IMR-90 (cell line): ENCODE data around the gene TMEM144. TPM values are rescaled to one million over a fixed set of nuclear protein-coding genes. Genes with fewer than 3 reads are reported as not detected.

Experiments
- ATAC-seq: fragments of 200-7000 bp; cut with Tn5 transposase; 2 replicates; pipeline ENCODE4 v1.9.1; 2020; ENCODE audit warnings: low read depth, mild to moderate bottlenecking, moderate library complexity
- BruUV-seq: library from RNA; stranded (reverse); fragments of 400-500 nt; replicated peaks from 2 replicates; lab custom pipeline; 2021; lab: Mats Ljungman, UMichigan
- CTCF ChIA-PET: fragments of 300-600 bp; formaldehyde crosslinking; extraction: SDS; loops from one replicate; lab custom pipeline; 2021; ENCODE audit warnings: antibody characterized with exemption; lab: Yijun Ruan, JAX
- POLR2A ChIA-PET: fragments of 300-600 bp; sonication (Branson Sonifier 250); formaldehyde crosslinking; loops from one replicate; lab custom pipeline; 2022; ENCODE audit warnings: antibody characterized with exemption; ENCODE audit not compliant: unreplicated experiment; lab: Charles Lee
- DNase-seq: peaks from one replicate; pipeline ENCODE4 v3.0.0; 2013
- H2AFZ ChIP-seq: replicated peaks from 2 replicates; pipeline ENCODE3; 2013; ENCODE audit warnings: low read length, mild to moderate bottlenecking; ENCODE audit not compliant: poor library complexity
- H2AK5ac ChIP-seq: 2 replicates; pipeline ENCODE4 v1.6.1; 2013; ENCODE audit warnings: low read depth, low read length, inconsistent platforms
- H2AK9ac ChIP-seq: replicated peaks from 2 replicates; pipeline ENCODE3; 2013; ENCODE audit warnings: mild to moderate bottlenecking, low read depth, low read length, moderate library complexity; ENCODE audit not compliant: poor library complexity
- H2BK120ac ChIP-seq: 2 replicates; pipeline ENCODE4 v1.6.1; 2013; ENCODE audit warnings: low read depth, low read length, inconsistent platforms
- H2BK15ac ChIP-seq: 3 replicates; pipeline ENCODE4 v1.6.1; 2013; ENCODE audit warnings: low read depth, low read length, inconsistent platforms
- H2BK20ac ChIP-seq: 2 replicates; pipeline ENCODE4 v1.6.1; 2013; ENCODE audit warnings: low read depth, mild to moderate bottlenecking, inconsistent platforms, low read length, moderate library complexity
- H2BK5ac ChIP-seq: 2 replicates; pipeline ENCODE4 v1.6.1; 2013; ENCODE audit warnings: mild to moderate bottlenecking, low read depth, low read length, inconsistent platforms; ENCODE audit not compliant: poor library complexity, severe bottlenecking
- H3K14ac ChIP-seq: replicated peaks from 2 replicates; pipeline ENCODE4 v1.6.1; 2013; ENCODE audit warnings: low read depth, low read length, inconsistent platforms
- H3K18ac ChIP-seq: 2 replicates; pipeline ENCODE4 v1.6.1; 2013; ENCODE audit warnings: low read depth, low read length, control low read depth
- H3K23ac ChIP-seq: 2 replicates; pipeline ENCODE4 v1.6.1; 2013; ENCODE audit warnings: low read depth, low read length, inconsistent platforms
- H3K27ac ChIP-seq: 2 replicates; pipeline ENCODE4 v1.5.1; 2013; ENCODE audit warnings: mild to moderate bottlenecking, control low read depth, low read length; ENCODE audit not compliant: insufficient read depth
- H3K27me3 ChIP-seq: 2 replicates; pipeline ENCODE4 v1.6.1; 2013; ENCODE audit warnings: low read length; ENCODE audit not compliant: control insufficient read depth, insufficient read depth
- H3K36me3 ChIP-seq: 2 replicates; pipeline ENCODE4 v1.6.1; 2013; ENCODE audit warnings: low read length, mixed read lengths; ENCODE audit not compliant: control insufficient read depth, insufficient read depth
- H3K4ac ChIP-seq: 2 replicates; pipeline ENCODE4 v1.6.1; 2013; ENCODE audit warnings: low read depth, low read length, inconsistent platforms
- H3K4me1 ChIP-seq: 2 replicates; pipeline ENCODE4 v1.6.1; 2013; ENCODE audit warnings: low read length, mixed read lengths; ENCODE audit not compliant: control insufficient read depth, insufficient read depth
- H3K4me2 ChIP-seq: 2 replicates; pipeline ENCODE4 v1.6.1; 2013; ENCODE audit warnings: low read depth, mild to moderate bottlenecking, control low read depth, low read length, moderate library complexity
- H3K4me3 ChIP-seq: 2 replicates; pipeline ENCODE4 v1.5.1; 2013; ENCODE audit warnings: low read depth, mild to moderate bottlenecking, control low read depth, low read length, moderate library complexity; ENCODE audit not compliant: insufficient read depth
- H3K56ac ChIP-seq: 2 replicates; pipeline ENCODE4 v1.6.1; 2013; ENCODE audit warnings: low read length, inconsistent platforms; ENCODE audit not compliant: insufficient read depth; ENCODE audit errors: extremely low read depth
- H3K79me1 ChIP-seq, 2 experiments: 2 replicates each; pipeline ENCODE4 v1.6.1; 2013; ENCODE audit warnings: low read length in 2 of 2, inconsistent platforms in 1 of 2, low read depth in 1 of 2
- H3K9ac ChIP-seq: 2 replicates; pipeline ENCODE4 v1.6.1; 2013; ENCODE audit warnings: low read depth, low read length, control low read depth
- H3K9me1 ChIP-seq: 2 replicates; pipeline ENCODE4 v1.6.1; 2013; ENCODE audit warnings: low read length, inconsistent platforms; ENCODE audit not compliant: insufficient read depth
- H3K9me3 ChIP-seq: 2 replicates; pipeline ENCODE4 v1.6.1; 2013; ENCODE audit warnings: low read length; ENCODE audit not compliant: control insufficient read depth, insufficient read depth
- H4K20me1 ChIP-seq: 2 replicates; pipeline ENCODE4 v1.6.1; 2013; ENCODE audit warnings: low read length, inconsistent platforms; ENCODE audit not compliant: insufficient read depth
- H4K5ac ChIP-seq: 2 replicates; pipeline ENCODE4 v1.6.1; 2013; ENCODE audit warnings: mild to moderate bottlenecking, low read depth, low read length, control low read depth
- H4K8ac ChIP-seq, 2 experiments: 2 replicates each; pipeline ENCODE4 v1.6.1; 2013; ENCODE audit warnings: low read depth in 2 of 2, low read length in 2 of 2, control low read depth in 1 of 2, inconsistent platforms in 1 of 2
- H4K91ac ChIP-seq: 2 replicates; pipeline ENCODE4 v1.6.1; 2013; ENCODE audit warnings: low read depth, low read length, inconsistent platforms; ENCODE audit not compliant: insufficient read depth
- BHLHE40 ChIP-seq: fragments of 150-350 bp; IDR thresholded peaks from 2 replicates; pipeline ENCODE4 v1.6.1; 2016; ENCODE audit warnings: mild to moderate bottlenecking, low read depth, low read length
- CEBPB ChIP-seq: IDR thresholded peaks from 2 replicates; pipeline ENCODE4 v1.6.1; 2012; ENCODE audit warnings: low read depth, low read length, improper control_type of control experiment
- CHD1 ChIP-seq: IDR thresholded peaks from 2 replicates; pipeline ENCODE4 v1.6.1; 2012; ENCODE audit warnings: low read depth, low read length, improper control_type of control experiment
- CTCF ChIP-seq: conservative IDR thresholded peaks from 2 replicates; pipeline ENCODE4 v1.5.1; 2012; ENCODE audit warnings: mild to moderate bottlenecking, low read depth, low read length, improper control_type of control experiment
- FOS ChIP-seq: fragments of 150-350 bp; IDR thresholded peaks from 2 replicates; pipeline ENCODE4 v1.6.1; 2016; ENCODE audit warnings: low read depth, low read length
- MAFK ChIP-seq: IDR thresholded peaks from 2 replicates; pipeline ENCODE4 v1.6.1; 2012; ENCODE audit warnings: low read depth, low read length, improper control_type of control experiment
- MAZ ChIP-seq: IDR thresholded peaks from 2 replicates; pipeline ENCODE4 v1.6.1; 2012; ENCODE audit warnings: low read depth, mild to moderate bottlenecking, low read length, improper control_type of control experiment, moderate library complexity, borderline replicate concordance
- MXI1 ChIP-seq: IDR thresholded peaks from 2 replicates; pipeline ENCODE4 v1.6.1; 2012; ENCODE audit warnings: low read depth, mild to moderate bottlenecking, low read length, moderate library complexity, borderline replicate concordance
- NFE2L2 ChIP-seq: fragments of 150-350 bp; IDR thresholded peaks from 2 replicates; pipeline ENCODE4 v1.6.1; 2016; ENCODE audit warnings: low read depth, mild to moderate bottlenecking, low read length
- RCOR1 ChIP-seq: IDR thresholded peaks from 2 replicates; pipeline ENCODE4 v1.6.1; 2012; ENCODE audit warnings: mild to moderate bottlenecking, low read length, improper control_type of control experiment; ENCODE audit not compliant: insufficient replicate concordance
- RFX5 ChIP-seq: IDR thresholded peaks from 2 replicates; pipeline ENCODE4 v1.8.0; 2012; ENCODE audit warnings: low read depth, mild to moderate bottlenecking, low read length, moderate library complexity
- SMC3 ChIP-seq: fragments of 150-350 bp; IDR thresholded peaks from 2 replicates; pipeline ENCODE4 v1.6.1; 2016; ENCODE audit warnings: low read depth, mild to moderate bottlenecking, antibody characterized with exemption, low read length, moderate library complexity
- USF2 ChIP-seq: fragments of 150-350 bp; IDR thresholded peaks from 2 replicates; pipeline ENCODE4 v1.6.1; 2017; ENCODE audit warnings: mild to moderate bottlenecking, antibody characterized with exemption, low read length, low read depth
- WGBS, 2 experiments: methylation state at CpG; one replicate each; pipeline versions ENCODE4 v1.1.5 to v1.1.7; 2013; ENCODE audit warnings: missing lambda C conversion rate in 2 of 2; ENCODE audit not compliant: insufficient read length in 1 of 2; ENCODE audit errors: extremely low coverage in 2 of 2; 5-methylcytosine and 5-hydroxymethylcytosine counted together
- dilution Hi-C: fragments of 300-500 bp; cut with HindIII; formaldehyde crosslinking; loops from one replicate; pipeline ENCODE4 v1.14.3; 2018; ENCODE audit warnings: low sequenced_read_pairs; ENCODE audit not compliant: unreplicated experiment
- in situ Hi-C: fragments of 300-500 bp; cut with MboI; formaldehyde crosslinking; loops from 3 replicates; pipeline ENCODE4 v1.14.3; 2019; ENCODE audit warnings: low sequenced_read_pairs, inconsistent platforms, mixed read lengths
- intact Hi-C: fragments of 100-400 bp; cut with micrococcal nuclease; formaldehyde crosslinking; loops from 2 replicates; pipeline ENCODE4 v1.10.0; 2022
- polyA plus RNA-seq, 3 experiments: library from polyadenylated mRNA; depleted of rRNA; stranded (reverse); fragments of >200 nt; gene quantifications; 2 replicates each; pipeline ENCODE4 v1.2.3, GENCODE V29; 2012; ENCODE audit warnings: low replicate concordance in 1 of 3
- total RNA-seq: library from RNA; depleted of rRNA; stranded (reverse); fragments of >200 nt; gene quantifications from 2 replicates; pipeline ENCODE4 v1.2.3, GENCODE V29; 2012

TMEM144 gene
- total and polyA plus RNA-seq, 2 of the 4 experiments (the other 2 are of a cell fraction): 0.58 to 2.2 TPM

DNA sequence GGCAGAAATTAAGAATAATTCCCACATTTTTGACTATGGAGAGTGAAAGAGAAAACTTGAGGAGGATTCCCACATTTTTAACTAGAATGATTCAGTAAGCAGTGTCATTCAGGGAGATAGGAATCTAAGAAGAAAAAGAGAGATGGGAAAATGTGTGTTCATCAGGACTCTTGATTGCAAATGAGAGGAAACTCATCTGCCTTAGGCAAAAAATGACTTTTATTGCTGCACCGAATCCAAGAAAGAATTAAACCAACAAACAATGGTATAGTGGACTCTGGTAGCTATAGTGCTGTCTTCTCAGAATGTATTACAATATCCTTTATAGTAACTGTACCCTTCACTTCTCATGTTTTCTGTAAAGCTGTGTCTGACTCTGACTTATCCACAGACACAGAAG, 15.0 kb upstream of the TMEM144 start:
- BruUV-seq: no TSS peak
- intact Hi-C loops: no loop called here
- CTCF ChIA-PET: interaction anchor here (0.9 kb wide), 1 partner anchor 9 kb away, joined by 3 read pairs; no protein-coding TSS in a partner anchor

More for the DNA sequence above, 15.0 kb upstream of the TMEM144 start:
- Histone ChIP-seq H3K56ac (no peak overlapping the region), H2BK5ac (no peak overlapping the region), H3K79me1 (no peaks in the 10 kb centered on the region), H4K20me1 (no peaks in the 10 kb centered on the region), H4K5ac (no peak overlapping the region), H2AFZ (no peak overlapping the region), H3K18ac (no peak overlapping the region), H3K4ac (no peak overlapping the region), H3K23ac (no peak overlapping the region), H4K8ac (no peak overlapping the region), H3K9me3 (no peaks in the 10 kb centered on the region), H3K27me3 (peaks cover 9% of the 10 kb centered on the region), H2BK20ac (no peak overlapping the region), H2BK15ac (no peak overlapping the region), H4K91ac (no peak overlapping the region), H3K4me3 (no peak overlapping the region), H2AK9ac (no peak overlapping the region), H3K9me1 (no peaks in the 10 kb centered on the region), H2BK120ac (no peak overlapping the region), H3K36me3 (no peaks in the 10 kb centered on the region), H3K9ac (no peak overlapping the region), H3K4me2 (no peak overlapping the region), H2AK5ac (no peak overlapping the region), H3K4me1 (no peaks in the 10 kb centered on the region), H3K27ac (no peak overlapping the region), H3K14ac (no peak overlapping the region)
- TF ChIP-seq CTCF (no peak), RCOR1 (no peak), BHLHE40 (no peak), SMC3 (no peak), RFX5 (no peak), NFE2L2 (no peak), MAZ (no peak), CEBPB (no peak), FOS (no peak), MXI1 (no peak), CHD1 (no peak), USF2 (no peak), MAFK (no peak)
- no CpG with 5 or more reads among the region's 1 CpG for WGBS, 2 experiments
- dilution Hi-C loops (loop anchor here (25.0 kb wide), 1 partner anchor 183 kb away; no protein-coding TSS in a partner anchor), in situ Hi-C loops (loop anchor here (25.0 kb wide), 1 partner anchor 983 kb away; the partner anchor contains the start of gene GRIA2)
- DNase-seq: no peak
- ATAC-seq: no peak
- POLR2A ChIA-PET: no interaction called here
